HEK293 (cell line): ENCODE results near the gene TBC1D22A.

ENCODE experiments used
- GFI1B ChIP-seq: fragments of 450-650 bp; formaldehyde crosslinking; IDR thresholded peaks from 2 replicates; pipeline ENCODE4 v1.5.1; 2016; ENCODE audit warnings: missing biosample characterization, missing genetic modification characterization
- HOXC10 ChIP-seq: sonication (generic); formaldehyde crosslinking; IDR thresholded peaks from 2 replicates; pipeline ENCODE4 v1.8.1; 2023; ENCODE audit warnings: mild to moderate bottlenecking, missing genetic modification reagents
- YY1 ChIP-seq: fragments of 450-650 bp; formaldehyde crosslinking; IDR thresholded peaks from 2 replicates; pipeline ENCODE4 v1.5.1; 2018; ENCODE audit warnings: missing biosample characterization, missing genetic modification characterization
- ZBTB48 ChIP-seq: fragments of 450-650 bp; formaldehyde crosslinking; IDR thresholded peaks from 2 replicates; pipeline ENCODE4 v1.5.1; 2016; ENCODE audit warnings: missing biosample characterization, missing genetic modification characterization
- ZNF133 ChIP-seq: fragments of 450-650 bp; formaldehyde crosslinking; IDR thresholded peaks from 2 replicates; pipeline ENCODE4 v1.5.1; 2016; ENCODE audit warnings: missing biosample characterization, missing genetic modification characterization
- ZNF19 ChIP-seq: fragments of 450-650 bp; formaldehyde crosslinking; IDR thresholded peaks from 2 replicates; pipeline ENCODE4; 2016; ENCODE audit warnings: missing biosample characterization, missing genetic modification characterization, low read depth
- ZNF670 ChIP-seq: fragments of 450-650 bp; formaldehyde crosslinking; IDR thresholded peaks from 2 replicates; pipeline ENCODE4 v1.5.1; 2016; ENCODE audit warnings: missing biosample characterization, missing genetic modification characterization, low read depth
- TF ChIP-seq, protein P1 (sequence below): fragments of 450-650 bp; formaldehyde crosslinking; IDR thresholded peaks from 2 replicates; pipeline ENCODE4 v1.5.1; 2016; ENCODE audit warnings: missing biosample characterization, missing genetic modification characterization
- TF ChIP-seq, protein P2 (sequence below): fragments of 450-650 bp; formaldehyde crosslinking; optimal IDR thresholded peaks from 2 replicates; pipeline ENCODE3; 2016; ENCODE audit warnings: missing biosample characterization, mild to moderate bottlenecking, missing genetic modification characterization
- TF ChIP-seq, protein P3 (sequence below): fragments of 450-650 bp; formaldehyde crosslinking; IDR thresholded peaks from 2 replicates; pipeline ENCODE4 v1.5.1; 2017; ENCODE audit warnings: missing biosample characterization, missing genetic modification characterization

DNA sequence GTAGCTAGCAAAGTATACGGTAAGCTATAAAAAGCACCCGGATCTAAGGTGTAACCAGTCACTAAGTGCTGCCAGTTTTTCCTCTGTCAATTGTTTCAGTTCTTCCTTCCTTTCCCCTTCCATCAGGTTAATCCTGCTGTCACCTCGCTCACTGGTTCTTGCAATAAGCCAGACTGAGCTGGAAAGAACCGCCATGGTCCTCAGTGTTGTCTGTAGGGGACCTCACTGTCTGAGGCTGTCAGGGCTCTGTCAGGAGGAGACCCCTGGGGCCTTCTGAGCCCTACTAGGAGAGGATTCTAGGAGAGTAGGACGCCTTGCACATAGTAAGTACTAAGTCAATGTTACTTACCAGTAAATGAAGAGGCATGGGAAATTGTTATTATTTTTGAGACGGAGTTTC lies 1.4 kb upstream of the TBC1D22A start:
- TF ChIP-seq ZNF133 (tag by site-specific recombination) (no peak), ZBTB48 (tag by site-specific recombination) (no peak), YY1 (tag by site-specific recombination) (no peak), ZNF19 (tag by site-specific recombination) (no peak), HOXC10 (CRISPR knock-in tag) (no peak), GFI1B (no peak), ZNF670 (tag by site-specific recombination) (no peak)
- TF ChIP-seq, protein P1, sequence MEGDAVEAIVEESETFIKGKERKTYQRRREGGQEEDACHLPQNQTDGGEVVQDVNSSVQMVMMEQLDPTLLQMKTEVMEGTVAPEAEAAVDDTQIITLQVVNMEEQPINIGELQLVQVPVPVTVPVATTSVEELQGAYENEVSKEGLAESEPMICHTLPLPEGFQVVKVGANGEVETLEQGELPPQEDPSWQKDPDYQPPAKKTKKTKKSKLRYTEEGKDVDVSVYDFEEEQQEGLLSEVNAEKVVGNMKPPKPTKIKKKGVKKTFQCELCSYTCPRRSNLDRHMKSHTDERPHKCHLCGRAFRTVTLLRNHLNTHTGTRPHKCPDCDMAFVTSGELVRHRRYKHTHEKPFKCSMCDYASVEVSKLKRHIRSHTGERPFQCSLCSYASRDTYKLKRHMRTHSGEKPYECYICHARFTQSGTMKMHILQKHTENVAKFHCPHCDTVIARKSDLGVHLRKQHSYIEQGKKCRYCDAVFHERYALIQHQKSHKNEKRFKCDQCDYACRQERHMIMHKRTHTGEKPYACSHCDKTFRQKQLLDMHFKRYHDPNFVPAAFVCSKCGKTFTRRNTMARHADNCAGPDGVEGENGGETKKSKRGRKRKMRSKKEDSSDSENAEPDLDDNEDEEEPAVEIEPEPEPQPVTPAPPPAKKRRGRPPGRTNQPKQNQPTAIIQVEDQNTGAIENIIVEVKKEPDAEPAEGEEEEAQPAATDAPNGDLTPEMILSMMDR (tag by site-specific recombination): no peak
- TF ChIP-seq, protein P2, sequence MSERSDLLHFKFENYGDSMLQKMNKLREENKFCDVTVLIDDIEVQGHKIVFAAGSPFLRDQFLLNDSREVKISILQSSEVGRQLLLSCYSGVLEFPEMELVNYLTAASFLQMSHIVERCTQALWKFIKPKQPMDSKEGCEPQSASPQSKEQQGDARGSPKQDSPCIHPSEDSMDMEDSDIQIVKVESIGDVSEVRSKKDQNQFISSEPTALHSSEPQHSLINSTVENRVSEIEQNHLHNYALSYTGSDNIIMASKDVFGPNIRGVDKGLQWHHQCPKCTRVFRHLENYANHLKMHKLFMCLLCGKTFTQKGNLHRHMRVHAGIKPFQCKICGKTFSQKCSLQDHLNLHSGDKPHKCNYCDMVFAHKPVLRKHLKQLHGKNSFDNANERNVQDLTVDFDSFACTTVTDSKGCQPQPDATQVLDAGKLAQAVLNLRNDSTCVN (tag by site-specific recombination): no peak
- TF ChIP-seq, protein P3, sequence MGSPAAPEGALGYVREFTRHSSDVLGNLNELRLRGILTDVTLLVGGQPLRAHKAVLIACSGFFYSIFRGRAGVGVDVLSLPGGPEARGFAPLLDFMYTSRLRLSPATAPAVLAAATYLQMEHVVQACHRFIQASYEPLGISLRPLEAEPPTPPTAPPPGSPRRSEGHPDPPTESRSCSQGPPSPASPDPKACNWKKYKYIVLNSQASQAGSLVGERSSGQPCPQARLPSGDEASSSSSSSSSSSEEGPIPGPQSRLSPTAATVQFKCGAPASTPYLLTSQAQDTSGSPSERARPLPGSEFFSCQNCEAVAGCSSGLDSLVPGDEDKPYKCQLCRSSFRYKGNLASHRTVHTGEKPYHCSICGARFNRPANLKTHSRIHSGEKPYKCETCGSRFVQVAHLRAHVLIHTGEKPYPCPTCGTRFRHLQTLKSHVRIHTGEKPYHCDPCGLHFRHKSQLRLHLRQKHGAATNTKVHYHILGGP (tag by site-specific recombination): no peak
